ENCODE results near the gene HEXD.

Gene HEXD

GRCh38 chr17:82432017-82432416, 13.9 kb downstream of the HEXD start:
- Histone ChIP-seq H3K4me3 (ENCODE audit: low read length) (no peak overlapping the region), H3K4ac (ENCODE audit: low read depth, low read length) (no peak overlapping the region), H3K79me1 (ENCODE audit: low read length) (no peaks in the 10 kb centered on the region), H3K36me3 (ENCODE audit: control insufficient read depth, insufficient read depth, low read length) (no peaks in the 10 kb centered on the region), H3K79me2 (ENCODE audit: control insufficient read depth, insufficient read depth, low read length) (no peaks in the 10 kb centered on the region), H2AK5ac (ENCODE audit: low read length) (no peak overlapping the region), H3K27ac (ENCODE audit: low read depth, low read length) (no peak overlapping the region), H3K9ac (ENCODE audit: low read length) (no peak overlapping the region), H2BK5ac (ENCODE audit: low read length) (no peak overlapping the region), H3K18ac (ENCODE audit: low read length) (no peak overlapping the region), H2BK15ac (replicated peaks; ENCODE audit: low read depth) (no peak overlapping the region), H3K4me2 (ENCODE audit: low read length) (no peak overlapping the region), H3K56ac (ENCODE audit: low read length) (no peak overlapping the region), H4K8ac (ENCODE audit: low read depth, low read length) (no peak overlapping the region), H3K23ac (ENCODE audit: low read length) (no peak overlapping the region), H3K27me3 (ENCODE audit: insufficient read depth, low read length, poor library complexity) (no peaks in the 10 kb centered on the region), H3K4me1 (ENCODE audit: control insufficient read depth, low read depth, low read length) (no peaks in the 10 kb centered on the region), H4K5ac (ENCODE audit: low read length) (no peak overlapping the region), H2BK120ac (ENCODE audit: low read depth, low read length) (no peak overlapping the region)
- WGBS (ENCODE audit: extremely low coverage, insufficient coverage, low lambda C conversion rate) = no CpG with 5 or more reads among the region's 8 CpGs
- no peak for DNase-seq

GRCh38 chr17:82433560-82434215, 15.5 kb downstream of the HEXD start:
- H4K5ac ChIP-seq (ENCODE audit: low read length) = no peak overlapping the region
- H3K23ac ChIP-seq (ENCODE audit: low read length) = no peak overlapping the region
- H2BK120ac ChIP-seq (ENCODE audit: low read depth, low read length) = no peak overlapping the region
- no peak overlapping the region for H2BK5ac ChIP-seq (ENCODE audit: low read length)
- H3K27ac ChIP-seq (ENCODE audit: low read depth, low read length) = no peak overlapping the region
- H2AK5ac ChIP-seq (ENCODE audit: low read length) = no peak overlapping the region
- H3K79me1 ChIP-seq (ENCODE audit: low read length) = no peaks in the 10 kb centered on the region
- no peak overlapping the region for H3K4me2 ChIP-seq (ENCODE audit: low read length)
- no peak overlapping the region for H3K9ac ChIP-seq (ENCODE audit: low read length)
- no peaks in the 10 kb centered on the region for H3K4me1 ChIP-seq (ENCODE audit: control insufficient read depth, low read depth, low read length)
- H3K18ac ChIP-seq (ENCODE audit: low read length) = no peak overlapping the region
- H3K79me2 ChIP-seq (ENCODE audit: control insufficient read depth, insufficient read depth, low read length) = no peaks in the 10 kb centered on the region
- no peaks in the 10 kb centered on the region for H3K27me3 ChIP-seq (ENCODE audit: insufficient read depth, low read length, poor library complexity)
- H2BK15ac ChIP-seq (replicated peaks; ENCODE audit: low read depth) = no peak overlapping the region
- WGBS (ENCODE audit: extremely low coverage, insufficient coverage, low lambda C conversion rate) = no CpG with 5 or more reads among the region's 32 CpGs
- no peaks in the 10 kb centered on the region for H3K36me3 ChIP-seq (ENCODE audit: control insufficient read depth, insufficient read depth, low read length)
- no peak overlapping the region for H4K8ac ChIP-seq (ENCODE audit: low read depth, low read length)
- DNase-seq = no peak
- H3K4ac ChIP-seq (ENCODE audit: low read depth, low read length) = no peak overlapping the region
- no peak overlapping the region for H3K4me3 ChIP-seq (ENCODE audit: low read length)
- H3K56ac ChIP-seq (ENCODE audit: low read length) = no peak overlapping the region

- no CpG with 5 or more reads among the region's 3 CpGs for WGBS (ENCODE audit: extremely low coverage, insufficient coverage, low lambda C conversion rate)
- no peak overlapping the region for H2BK5ac ChIP-seq (ENCODE audit: low read length)
- no peak overlapping the region for H2BK120ac ChIP-seq (ENCODE audit: low read depth, low read length)
- no peak overlapping the region for H4K8ac ChIP-seq (ENCODE audit: low read depth, low read length)
- H4K5ac ChIP-seq (ENCODE audit: low read length) = no peak overlapping the region
- DNase-seq = no peak
- H3K79me1 ChIP-seq (ENCODE audit: low read length) = no peaks in the 10 kb centered on the region
- H3K18ac ChIP-seq (ENCODE audit: low read length) = no peak overlapping the region
- H3K79me2 ChIP-seq (ENCODE audit: control insufficient read depth, insufficient read depth, low read length) = no peaks in the 10 kb centered on the region
- no peak overlapping the region for H3K4me2 ChIP-seq (ENCODE audit: low read length)
- no peaks in the 10 kb centered on the region for H3K4me1 ChIP-seq (ENCODE audit: control insufficient read depth, low read depth, low read length)
- no peak overlapping the region for H2BK15ac ChIP-seq (replicated peaks; ENCODE audit: low read depth)
- no peaks in the 10 kb centered on the region for H3K27me3 ChIP-seq (ENCODE audit: insufficient read depth, low read length, poor library complexity)
- H3K36me3 ChIP-seq (ENCODE audit: control insufficient read depth, insufficient read depth, low read length) = no peaks in the 10 kb centered on the region
- no peak overlapping the region for H2AK5ac ChIP-seq (ENCODE audit: low read length)
- no peak overlapping the region for H3K56ac ChIP-seq (ENCODE audit: low read length)
- H3K4me3 ChIP-seq (ENCODE audit: low read length) = no peak overlapping the region
- H3K4ac ChIP-seq (ENCODE audit: low read depth, low read length) = no peak overlapping the region
- no peak overlapping the region for H3K27ac ChIP-seq (ENCODE audit: low read depth, low read length)
- no peak overlapping the region for H3K23ac ChIP-seq (ENCODE audit: low read length)
- no peak overlapping the region for H3K9ac ChIP-seq (ENCODE audit: low read length)
Observed at GRCh38 chr17:82434216-82434565, 16.0 kb downstream of the HEXD start.

- Histone ChIP-seq H3K23ac (ENCODE audit: low read length) (no peak overlapping the region), H4K8ac (ENCODE audit: low read depth, low read length) (no peak overlapping the region), H2BK5ac (ENCODE audit: low read length) (no peak overlapping the region), H4K5ac (ENCODE audit: low read length) (no peak overlapping the region), H3K36me3 (ENCODE audit: control insufficient read depth, insufficient read depth, low read length) (no peaks in the 10 kb centered on the region), H3K56ac (ENCODE audit: low read length) (no peak overlapping the region), H3K27me3 (ENCODE audit: insufficient read depth, low read length, poor library complexity) (no peaks in the 10 kb centered on the region), H3K4me2 (ENCODE audit: low read length) (no peak overlapping the region), H3K4me1 (ENCODE audit: control insufficient read depth, low read depth, low read length) (no peaks in the 10 kb centered on the region), H3K18ac (ENCODE audit: low read length) (no peak overlapping the region), H3K27ac (ENCODE audit: low read depth, low read length) (no peak overlapping the region), H3K4ac (ENCODE audit: low read depth, low read length) (no peak overlapping the region), H3K9ac (ENCODE audit: low read length) (no peak overlapping the region), H2BK120ac (ENCODE audit: low read depth, low read length) (no peak overlapping the region), H3K79me1 (ENCODE audit: low read length) (no peaks in the 10 kb centered on the region), H3K79me2 (ENCODE audit: control insufficient read depth, insufficient read depth, low read length) (no peaks in the 10 kb centered on the region), H3K4me3 (ENCODE audit: low read length) (no peak overlapping the region), H2BK15ac (replicated peaks; ENCODE audit: low read depth) (no peak overlapping the region), H2AK5ac (ENCODE audit: low read length) (no peak overlapping the region)
- WGBS (ENCODE audit: extremely low coverage, insufficient coverage, low lambda C conversion rate) = no CpG with 5 or more reads among the region's 12 CpGs
- DNase-seq = no peak
Observed at GRCh38 chr17:82435103-82435502, 17.0 kb downstream of the HEXD start.

GRCh38 chr17:82435601-82436583, 17.7 kb downstream of the HEXD start:
- no peak overlapping the region for H2AK5ac ChIP-seq (ENCODE audit: low read length)
- H4K5ac ChIP-seq (ENCODE audit: low read length) = no peak overlapping the region
- H2BK15ac ChIP-seq (replicated peaks; ENCODE audit: low read depth) = no peak overlapping the region
- H2BK5ac ChIP-seq (ENCODE audit: low read length) = no peak overlapping the region
- H3K36me3 ChIP-seq (ENCODE audit: control insufficient read depth, insufficient read depth, low read length) = no peaks in the 10 kb centered on the region
- no peaks in the 10 kb centered on the region for H3K4me1 ChIP-seq (ENCODE audit: control insufficient read depth, low read depth, low read length)
- no peak overlapping the region for H3K56ac ChIP-seq (ENCODE audit: low read length)
- H3K23ac ChIP-seq (ENCODE audit: low read length) = no peak overlapping the region
- no peaks in the 10 kb centered on the region for H3K27me3 ChIP-seq (ENCODE audit: insufficient read depth, low read length, poor library complexity)
- no peak overlapping the region for H3K4me2 ChIP-seq (ENCODE audit: low read length)
- WGBS (ENCODE audit: extremely low coverage, insufficient coverage, low lambda C conversion rate) = no CpG with 5 or more reads among the region's 43 CpGs
- no peak overlapping the region for H3K9ac ChIP-seq (ENCODE audit: low read length)
- H2BK120ac ChIP-seq (ENCODE audit: low read depth, low read length) = no peak overlapping the region
- H3K79me1 ChIP-seq (ENCODE audit: low read length) = no peaks in the 10 kb centered on the region
- H3K4ac ChIP-seq (ENCODE audit: low read depth, low read length) = no peak overlapping the region
- no peak overlapping the region for H3K4me3 ChIP-seq (ENCODE audit: low read length)
- DNase-seq = no peak
- no peak overlapping the region for H3K27ac ChIP-seq (ENCODE audit: low read depth, low read length)
- no peak overlapping the region for H4K8ac ChIP-seq (ENCODE audit: low read depth, low read length)
- no peak overlapping the region for H3K18ac ChIP-seq (ENCODE audit: low read length)
- H3K79me2 ChIP-seq (ENCODE audit: control insufficient read depth, insufficient read depth, low read length) = no peaks in the 10 kb centered on the region

Data from mesendoderm (in vitro differentiated cells).